GM23338 (cell line): ENCODE measurements around the gene EPC1. TPM values are rescaled to one million over a fixed set of nuclear protein-coding genes. Genes with fewer than 3 reads are reported as not detected.

ENCODE experiments used
- ATAC-seq: fragments of 200-7000 bp; cut with Tn5 transposase; 3 replicates; pipeline ENCODE4 v1.9.1; 2020
- DNase-seq: peaks from one replicate; pipeline ENCODE4 v3.0.0-alpha.2; 2015; ENCODE audit warnings: low spot score
- H2AFZ ChIP-seq: fragments of 200-600 bp; sonication (generic); 2 replicates; pipeline ENCODE4 v1.8.0; 2016; ENCODE audit warnings: antibody characterized with exemption, mild to moderate bottlenecking, moderate library complexity
- H3F3A ChIP-seq: fragments of 200-600 bp; sonication (generic); replicated peaks from 2 replicates; pipeline ENCODE4 v1.8.0; 2017; ENCODE audit warnings: antibody characterized with exemption, mixed run types, low read depth
- H3K27ac ChIP-seq: fragments of 200-600 bp; sonication (generic); 2 replicates; pipeline ENCODE4 v1.6.1; 2016; ENCODE audit warnings: low read depth
- H3K27me3 ChIP-seq: fragments of 200-600 bp; sonication (generic); 2 replicates; pipeline ENCODE4 v1.8.0; 2016; ENCODE audit warnings: mild to moderate bottlenecking, mixed run types, moderate library complexity; ENCODE audit not compliant: insufficient read depth
- H3K36me3 ChIP-seq: fragments of 200-600 bp; sonication (generic); 2 replicates; pipeline ENCODE4 v1.8.0; 2016; ENCODE audit warnings: mild to moderate bottlenecking; ENCODE audit not compliant: insufficient read depth
- H3K4me1 ChIP-seq: fragments of 200-600 bp; sonication (generic); 2 replicates; pipeline ENCODE4 v1.8.0; 2016; ENCODE audit warnings: mild to moderate bottlenecking, moderate library complexity; ENCODE audit not compliant: insufficient read depth
- H3K4me2 ChIP-seq: fragments of 200-600 bp; sonication (generic); 2 replicates; pipeline ENCODE4 v1.7.1; 2017; ENCODE audit warnings: mixed run types
- H3K4me3 ChIP-seq: fragments of 200-600 bp; sonication (generic); 2 replicates; pipeline ENCODE4 v1.6.1; 2016; ENCODE audit warnings: mixed run types
- H3K79me2 ChIP-seq: fragments of 200-600 bp; sonication (generic); replicated peaks from 2 replicates; pipeline ENCODE4 v1.8.0; 2017; ENCODE audit warnings: mild to moderate bottlenecking; ENCODE audit not compliant: insufficient read depth
- H3K9me2 ChIP-seq: fragments of 200-600 bp; sonication (generic); 2 replicates; pipeline ENCODE4 v1.8.0; 2017; ENCODE audit not compliant: insufficient read depth
- H4K20me1 ChIP-seq: fragments of 200-600 bp; sonication (generic); replicated peaks from 2 replicates; pipeline ENCODE4 v1.8.0; 2017; ENCODE audit warnings: mild to moderate bottlenecking; ENCODE audit not compliant: insufficient read depth
- H3K27ac Mint-ChIP-seq: 2 replicates; pipeline ENCODE4 v1.8.0; 2020; ENCODE audit warnings: inconsistent platforms, mild to moderate bottlenecking, moderate library complexity, mixed read lengths
- H3K27me3 Mint-ChIP-seq: 3 replicates; pipeline ENCODE4 v1.8.0; 2022; ENCODE audit warnings: low read depth, mild to moderate bottlenecking, moderate library complexity, mixed read lengths, inconsistent platforms; ENCODE audit not compliant: insufficient read depth, poor library complexity
- H3K36me3 Mint-ChIP-seq: 3 replicates; pipeline ENCODE4 v1.8.0; 2021; ENCODE audit warnings: low read depth, mild to moderate bottlenecking, inconsistent platforms, moderate library complexity, mixed read lengths
- H3K4me1 Mint-ChIP-seq: 3 replicates; pipeline ENCODE4 v1.8.0; 2020; ENCODE audit warnings: mild to moderate bottlenecking, inconsistent platforms, mixed read lengths
- H3K4me3 Mint-ChIP-seq: 3 replicates; pipeline ENCODE4 v1.8.0; 2021; ENCODE audit warnings: moderate library complexity, mild to moderate bottlenecking, inconsistent platforms, mixed read lengths
- H3K9me3 Mint-ChIP-seq: 3 replicates; pipeline ENCODE4 v1.8.0; 2020; ENCODE audit warnings: moderate library complexity, mild to moderate bottlenecking, inconsistent platforms, mixed read lengths
- CREB1 ChIP-seq: fragments of 250-450 bp; sonication (Bioruptor Pico); IDR thresholded peaks from 2 replicates; pipeline ENCODE4 v1.5.0; 2020; ENCODE audit warnings: low read depth, mild to moderate bottlenecking, moderate library complexity
- ETS1 ChIP-seq: IDR thresholded peaks from 2 replicates; pipeline ENCODE4 v1.6.1; 2016; ENCODE audit warnings: antibody characterized with exemption
- EZH2 ChIP-seq: fragments of 200-600 bp; sonication (generic); IDR thresholded peaks from one replicate; pipeline ENCODE4 v1.8.0; 2017; ENCODE audit warnings: antibody characterized with exemption, mild to moderate bottlenecking, low read depth; ENCODE audit not compliant: unreplicated experiment
- EZH2phosphoT487 ChIP-seq: fragments of 200-600 bp; sonication (generic); IDR thresholded peaks from one replicate; pipeline ENCODE4 v1.8.1; 2018; ENCODE audit warnings: antibody characterized with exemption; ENCODE audit not compliant: unreplicated experiment
- JUNB ChIP-seq: IDR thresholded peaks from one replicate; pipeline ENCODE4 v1.6.1; 2016; ENCODE audit warnings: antibody characterized with exemption; ENCODE audit not compliant: unreplicated experiment
- NANOG ChIP-seq: IDR thresholded peaks from 2 replicates; pipeline ENCODE4 v1.6.1; 2016; ENCODE audit warnings: antibody characterized with exemption, borderline replicate concordance
- POLR2AphosphoS5 ChIP-seq: IDR thresholded peaks from 2 replicates; pipeline ENCODE4 v1.6.1; 2016; ENCODE audit warnings: antibody characterized with exemption, low read depth
- STAT1 ChIP-seq: IDR thresholded peaks from one replicate; pipeline ENCODE4 v1.6.1; 2016; ENCODE audit warnings: antibody characterized with exemption; ENCODE audit not compliant: unreplicated experiment
- ZNF114 ChIP-seq: fragments of 250-450 bp; sonication (Bioruptor Pico); IDR thresholded peaks from 2 replicates; pipeline ENCODE4 v1.5.0; 2020; ENCODE audit warnings: mild to moderate bottlenecking, moderate library complexity
- ZNF331 ChIP-seq: fragments of 250-450 bp; sonication (Bioruptor Pico); IDR thresholded peaks from 2 replicates; pipeline ENCODE4 v1.5.0; 2020; ENCODE audit warnings: low read depth, mild to moderate bottlenecking, moderate library complexity
- polyA plus RNA-seq: library from polyadenylated mRNA; unstranded; fragments of >200 nt; fragmentation: Nextera tagmentation; extraction: Ambion mirVana; gene quantifications from 2 replicates; pipeline ENCODE4 v1.2.1, GENCODE V29; 2016
- total RNA-seq: library from RNA; depleted of rRNA; stranded (reverse); fragments of >200 nt; shearing (Covaris generic); gene quantifications from 2 replicates; pipeline ENCODE4 v1.2.3, GENCODE V29; 2014
- TF ChIP-seq, protein P1 (sequence below): fragments of 250-450 bp; sonication (Bioruptor Pico); IDR thresholded peaks from 2 replicates; pipeline ENCODE4 v1.5.0; 2020; ENCODE audit warnings: mild to moderate bottlenecking, moderate library complexity

The EPC1 gene
- total and polyA plus RNA-seq, 2 experiments from 2014 or later = 24.1 to 25.9 TPM

DNA sequence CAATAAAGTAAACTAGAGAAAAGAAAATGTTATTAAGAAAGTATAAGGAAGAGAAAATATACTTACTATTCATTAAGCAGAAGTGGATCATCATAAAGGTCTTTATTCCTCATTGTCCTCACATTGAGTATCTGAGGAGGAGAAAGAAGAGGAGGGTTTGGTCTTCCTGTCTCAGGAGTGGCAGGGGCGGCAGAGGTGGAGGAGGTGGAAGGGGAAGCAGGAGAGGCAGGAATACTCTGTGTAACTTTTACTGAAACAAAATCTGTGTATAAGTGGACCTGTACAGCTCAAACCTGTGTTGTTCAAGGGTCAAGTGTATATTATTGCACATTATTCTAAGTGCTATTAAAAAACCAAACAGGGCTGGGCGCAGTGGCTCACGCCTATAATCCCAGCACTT is 34.2 kb upstream of the EPC1 start:
- peaks cover 22% of the 10 kb centered on the region for H3K79me2 ChIP-seq
- H3K4me1 Mint-ChIP-seq = peaks cover 4% of the 10 kb centered on the region; the same call in 2 of the 3 replicates
- H3K36me3 Mint-ChIP-seq = no peaks in the 10 kb centered on the region
- H3K27ac ChIP-seq = no peak overlapping the region
- H3K27ac Mint-ChIP-seq = no peak overlapping the region
- DNase-seq (no peak), ATAC-seq (no peak)
- H3K27me3 Mint-ChIP-seq = no peaks in the 10 kb centered on the region
- no peaks in the 10 kb centered on the region for H4K20me1 ChIP-seq
- H3K36me3 ChIP-seq = no peaks in the 10 kb centered on the region
- no peaks in the 10 kb centered on the region for H3K9me2 ChIP-seq
- no peak overlapping the region for H3K4me3 ChIP-seq
- no peaks in the 10 kb centered on the region for H3K9me3 Mint-ChIP-seq
- TF ChIP-seq CREB1 (CRISPR knock-in tag) = no peak
- TF ChIP-seq, protein P1, sequence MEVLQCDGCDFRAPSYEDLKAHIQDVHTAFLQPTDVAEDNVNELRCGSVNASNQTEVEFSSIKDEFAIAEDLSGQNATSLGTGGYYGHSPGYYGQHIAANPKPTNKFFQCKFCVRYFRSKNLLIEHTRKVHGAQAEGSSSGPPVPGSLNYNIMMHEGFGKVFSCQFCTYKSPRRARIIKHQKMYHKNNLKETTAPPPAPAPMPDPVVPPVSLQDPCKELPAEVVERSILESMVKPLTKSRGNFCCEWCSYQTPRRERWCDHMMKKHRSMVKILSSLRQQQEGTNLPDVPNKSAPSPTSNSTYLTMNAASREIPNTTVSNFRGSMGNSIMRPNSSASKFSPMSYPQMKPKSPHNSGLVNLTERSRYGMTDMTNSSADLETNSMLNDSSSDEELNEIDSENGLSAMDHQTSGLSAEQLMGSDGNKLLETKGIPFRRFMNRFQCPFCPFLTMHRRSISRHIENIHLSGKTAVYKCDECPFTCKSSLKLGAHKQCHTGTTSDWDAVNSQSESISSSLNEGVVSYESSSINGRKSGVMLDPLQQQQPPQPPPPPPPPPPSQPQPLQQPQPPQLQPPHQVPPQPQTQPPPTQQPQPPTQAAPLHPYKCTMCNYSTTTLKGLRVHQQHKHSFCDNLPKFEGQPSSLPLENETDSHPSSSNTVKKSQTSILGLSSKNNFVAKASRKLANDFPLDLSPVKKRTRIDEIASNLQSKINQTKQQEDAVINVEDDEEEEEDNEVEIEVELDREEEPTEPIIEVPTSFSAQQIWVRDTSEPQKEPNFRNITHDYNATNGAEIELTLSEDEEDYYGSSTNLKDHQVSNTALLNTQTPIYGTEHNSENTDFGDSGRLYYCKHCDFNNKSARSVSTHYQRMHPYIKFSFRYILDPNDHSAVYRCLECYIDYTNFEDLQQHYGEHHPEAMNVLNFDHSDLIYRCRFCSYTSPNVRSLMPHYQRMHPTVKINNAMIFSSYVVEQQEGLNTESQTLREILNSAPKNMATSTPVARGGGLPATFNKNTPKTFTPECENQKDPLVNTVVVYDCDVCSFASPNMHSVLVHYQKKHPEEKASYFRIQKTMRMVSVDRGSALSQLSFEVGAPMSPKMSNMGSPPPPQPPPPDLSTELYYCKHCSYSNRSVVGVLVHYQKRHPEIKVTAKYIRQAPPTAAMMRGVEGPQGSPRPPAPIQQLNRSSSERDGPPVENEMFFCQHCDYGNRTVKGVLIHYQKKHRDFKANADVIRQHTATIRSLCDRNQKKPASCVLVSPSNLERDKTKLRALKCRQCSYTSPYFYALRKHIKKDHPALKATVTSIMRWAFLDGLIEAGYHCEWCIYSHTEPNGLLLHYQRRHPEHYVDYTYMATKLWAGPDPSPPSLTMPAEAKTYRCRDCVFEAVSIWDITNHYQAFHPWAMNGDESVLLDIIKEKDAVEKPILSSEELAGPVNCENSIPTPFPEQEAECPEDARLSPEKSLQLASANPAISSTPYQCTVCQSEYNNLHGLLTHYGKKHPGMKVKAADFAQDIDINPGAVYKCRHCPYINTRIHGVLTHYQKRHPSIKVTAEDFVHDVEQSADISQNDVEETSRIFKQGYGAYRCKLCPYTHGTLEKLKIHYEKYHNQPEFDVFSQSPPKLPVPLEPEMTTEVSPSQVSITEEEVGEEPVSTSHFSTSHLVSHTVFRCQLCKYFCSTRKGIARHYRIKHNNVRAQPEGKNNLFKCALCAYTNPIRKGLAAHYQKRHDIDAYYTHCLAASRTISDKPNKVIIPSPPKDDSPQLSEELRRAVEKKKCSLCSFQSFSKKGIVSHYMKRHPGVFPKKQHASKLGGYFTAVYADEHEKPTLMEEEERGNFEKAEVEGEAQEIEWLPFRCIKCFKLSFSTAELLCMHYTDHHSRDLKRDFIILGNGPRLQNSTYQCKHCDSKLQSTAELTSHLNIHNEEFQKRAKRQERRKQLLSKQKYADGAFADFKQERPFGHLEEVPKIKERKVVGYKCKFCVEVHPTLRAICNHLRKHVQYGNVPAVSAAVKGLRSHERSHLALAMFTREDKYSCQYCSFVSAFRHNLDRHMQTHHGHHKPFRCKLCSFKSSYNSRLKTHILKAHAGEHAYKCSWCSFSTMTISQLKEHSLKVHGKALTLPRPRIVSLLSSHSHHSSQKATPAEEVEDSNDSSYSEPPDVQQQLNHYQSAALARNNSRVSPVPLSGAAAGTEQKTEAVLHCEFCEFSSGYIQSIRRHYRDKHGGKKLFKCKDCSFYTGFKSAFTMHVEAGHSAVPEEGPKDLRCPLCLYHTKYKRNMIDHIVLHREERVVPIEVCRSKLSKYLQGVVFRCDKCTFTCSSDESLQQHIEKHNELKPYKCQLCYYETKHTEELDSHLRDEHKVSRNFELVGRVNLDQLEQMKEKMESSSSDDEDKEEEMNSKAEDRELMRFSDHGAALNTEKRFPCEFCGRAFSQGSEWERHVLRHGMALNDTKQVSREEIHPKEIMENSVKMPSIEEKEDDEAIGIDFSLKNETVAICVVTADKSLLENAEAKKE = no peak
- no peak for TF ChIP-seq ETS1
- TF ChIP-seq ZNF114 = no peak
- no peak for TF ChIP-seq POLR2AphosphoS5
- no peak for TF ChIP-seq ZNF331 (CRISPR knock-in tag)
- no peak for TF ChIP-seq EZH2
- no peak for TF ChIP-seq EZH2phosphoT487
- no peak for TF ChIP-seq STAT1
- no peak for TF ChIP-seq NANOG
- no peak for TF ChIP-seq JUNB
- H3K4me2 ChIP-seq = no peak overlapping the region
- H2AFZ ChIP-seq = no peak overlapping the region
- no peak overlapping the region for H3K4me3 Mint-ChIP-seq
- no peaks in the 10 kb centered on the region for H3F3A ChIP-seq
- no peaks in the 10 kb centered on the region for H3K27me3 ChIP-seq
- H3K4me1 ChIP-seq = no peaks in the 10 kb centered on the region
